Small intestine (tissue), 7 donors: Measurements from ENCODE around the gene CCR4. TPM values are rescaled to one million over a fixed set of nuclear protein-coding genes. Genes with fewer than 3 reads are reported as not detected.
"Not testable (repeated sequence)": the region's sequence is repeated elsewhere in the genome, so short reads cannot be mapped to it uniquely, and the experiment has no call there.

Source experiments
- DNase-seq, 2 donors: peaks; one replicate each; pipeline versions ENCODE4 v3.0.0 to v3.0.0-alpha.2; 2013
- FAIRE-seq: peaks from 2 replicates; lab custom pipeline; 2012; peaks lifted over from hg19 to GRCh38; lab: Jason Lieb, UNC
- H3K27ac ChIP-seq, 3 donors: one replicate each; pipeline ENCODE4 v1.5.1; 2013; ENCODE audit warnings: low read length in 2 of 3, mild to moderate bottlenecking in 2 of 3, control low read depth in 1 of 3, inconsistent platforms in 1 of 3, low read depth in 1 of 3, moderate library complexity in 1 of 3
- H3K27me3 ChIP-seq, 3 donors: one replicate each; pipeline ENCODE4 v1.6.1; 2013; ENCODE audit warnings: low read length in 3 of 3, inconsistent platforms in 1 of 3; ENCODE audit not compliant: control insufficient read depth in 3 of 3, insufficient read depth in 3 of 3
- H3K36me3 ChIP-seq, 3 donors: one replicate each; pipeline ENCODE4 v1.6.1; 2013; ENCODE audit warnings: low read length in 3 of 3, inconsistent platforms in 1 of 3, low read depth in 1 of 3, mild to moderate bottlenecking in 1 of 3, moderate library complexity in 1 of 3; ENCODE audit not compliant: control insufficient read depth in 3 of 3, insufficient read depth in 2 of 3
- H3K4me1 ChIP-seq, 3 donors: one replicate each; pipeline ENCODE4 v1.6.1; 2013; ENCODE audit warnings: low read length in 2 of 3, inconsistent platforms in 1 of 3, low read depth in 1 of 3, mild to moderate bottlenecking in 1 of 3, moderate library complexity in 1 of 3; ENCODE audit not compliant: control insufficient read depth in 3 of 3, insufficient read depth in 2 of 3
- H3K4me3 ChIP-seq, 3 donors: one replicate each; pipeline ENCODE4 v1.5.1; 2013; ENCODE audit warnings: low read length in 3 of 3, control low read depth in 1 of 3, inconsistent platforms in 1 of 3, low read depth in 1 of 3, mild to moderate bottlenecking in 1 of 3, moderate library complexity in 1 of 3
- H3K9me3 ChIP-seq, 2 donors: one replicate each; pipeline ENCODE4 v1.6.1; 2013; ENCODE audit warnings: low read depth in 1 of 2, low read length in 1 of 2; ENCODE audit not compliant: control insufficient read depth in 2 of 2, insufficient read depth in 1 of 2
- WGBS, 3 donors: extraction: QIAGEN DNeasy Blood & Tissue Kit; methylation state at CpG; one replicate each; pipeline ENCODE4 v1.1.7; 2013; 5-methylcytosine and 5-hydroxymethylcytosine counted together
- polyA plus RNA-seq, 4 donors: library from polyadenylated mRNA; stranded (reverse) in 3 of 4; unstranded in 1 of 4; fragments of 200-250 nt in 3 of 4; fragments of 120-200 nt in 1 of 4; gene quantifications; one replicate each; pipeline versions ENCODE4 v1.2.1 to v1.2.3, GENCODE V29; 2013
- donor health status: healthy with polysubstance abuse.
- donor health status: control.
- donor health status: control.
- donor health status: Bipolar disorder and iron deficiency.
- donor health status: healthy.

CCR4 gene
- polyA plus RNA-seq, 4 donors, result 0.16 to 0.38 TPM; not detected in 2

- FAIRE-seq (no peak), DNase-seq (no peak)
- no peaks in the 10 kb centered on the region for H3K4me1 ChIP-seq
- 78 to 94% (median 89%) methylated on average over 14 of the region's 14 CpGs for WGBS, 3 donors
- H3K4me3 ChIP-seq, result no peak overlapping the region
- H3K36me3 ChIP-seq, result no peaks in the 10 kb centered on the region
- no peaks in the 10 kb centered on the region for H3K9me3 ChIP-seq
- no peak overlapping the region for H3K27ac ChIP-seq
- H3K27me3 ChIP-seq, result no peaks in the 10 kb centered on the region
These were observed 5.5 kb downstream of the CCR4 start for GRCh38 chr3:32956750-32957570.

- Histone ChIP-seq H3K27me3 (no peaks in the 10 kb centered on the region), H3K4me3 (no peak overlapping the region), H3K9me3 (no peaks in the 10 kb centered on the region), H3K4me1 (no peaks in the 10 kb centered on the region), H3K36me3 (no peaks in the 10 kb centered on the region), H3K27ac (no peak overlapping the region)
- DNase-seq (no peak), FAIRE-seq (no peak)
- 87 to 90% (median 89%) methylated on average over 5 of the region's 5 CpGs for WGBS, 3 donors
These were observed 7.1 kb downstream of the CCR4 start for GRCh38 chr3:32958509-32958908.

GRCh38 chr3:32959371-32959770 lies 7.9 kb downstream of the CCR4 start:
- Histone ChIP-seq H3K9me3 (no peaks in the 10 kb centered on the region), H3K27ac (no peak overlapping the region), H3K36me3 (no peaks in the 10 kb centered on the region), H3K27me3 (no peaks in the 10 kb centered on the region), H3K4me3 (no peak overlapping the region), H3K4me1 (no peaks in the 10 kb centered on the region)
- WGBS, 3 donors, result 57 to 66% (median 59%) methylated on average over 3 of the region's 3 CpGs
- DNase-seq (no peak), FAIRE-seq (no peak)

GRCh38 chr3:32960404-32961170 lies 9.1 kb downstream of the CCR4 start:
- no peak for FAIRE-seq
- WGBS, 3 donors, result 64 to 72% (median 70%) methylated on average over 4 of the region's 4 CpGs
- H3K27ac ChIP-seq, result no peak overlapping the region

GRCh38 chr3:32961189-32961715 lies 9.8 kb downstream of the CCR4 start:
- peaks cover 2 to 12% of the 10 kb centered on the region in 2 donors for H3K9me3 ChIP-seq
- H3K36me3 ChIP-seq, result no peaks in the 10 kb centered on the region
- no peak overlapping the region for H3K4me3 ChIP-seq
- DNase-seq (no peak), FAIRE-seq (no peak)
- H3K27ac ChIP-seq, result no peak overlapping the region
- H3K27me3 ChIP-seq, result no peaks in the 10 kb centered on the region
- no peaks in the 10 kb centered on the region for H3K4me1 ChIP-seq
- 74 to 92% (median 87%) methylated on average over 5 of the region's 5 CpGs for WGBS, 3 donors

More at GRCh38 chr3:32960404-32961170, 9.1 kb downstream of the CCR4 start:
- no peaks in the 10 kb centered on the region for H3K27me3 ChIP-seq
- no peak for DNase-seq
- peaks cover 0 to 6% of the 10 kb centered on the region in 2 donors for H3K9me3 ChIP-seq
- no peaks in the 10 kb centered on the region for H3K36me3 ChIP-seq
- H3K4me3 ChIP-seq, result no peak overlapping the region
- no peaks in the 10 kb centered on the region for H3K4me1 ChIP-seq

GRCh38 chr3:32963871-32964270 lies 12.4 kb downstream of the CCR4 start:
- FAIRE-seq (no peak), DNase-seq (no peak)
- Histone ChIP-seq H3K36me3 (no peaks in the 10 kb centered on the region), H3K4me3 (no peak overlapping the region), H3K9me3 (peaks cover 2 to 16% of the 10 kb centered on the region in 2 donors), H3K27ac (no peak overlapping the region), H3K27me3 (no peaks in the 10 kb centered on the region), H3K4me1 (peaks cover 0 to 4% (median 0%) of the 10 kb centered on the region in 3 donors)
- WGBS, 3 donors, result 85 to 94% (median 85%) methylated on average over 3 of the region's 3 CpGs

GRCh38 chr3:32964781-32965180 lies 13.3 kb downstream of the CCR4 start:
- WGBS, 3 donors, result 59 to 85% (median 69%) methylated on average over 2 of the region's 2 CpGs
- FAIRE-seq, DNase-seq, H3K4me1 ChIP-seq, H3K27ac ChIP-seq, H3K36me3 ChIP-seq, H3K27me3 ChIP-seq, H3K4me3 ChIP-seq: not testable (repeated sequence)
- H3K9me3 ChIP-seq, result peaks cover 2 to 16% of the 10 kb centered on the region in 2 donors

GRCh38 chr3:32965617-32966213 lies 14.3 kb downstream of the CCR4 start:
- 85 to 91% (median 89%) methylated on average over 2 of the region's 2 CpGs for WGBS, 3 donors
- H3K36me3 ChIP-seq, result not testable (repeated sequence)

More at GRCh38 chr3:32965617-32966213, 14.3 kb downstream of the CCR4 start:
- not testable (repeated sequence) for H3K4me3 ChIP-seq, H3K27me3 ChIP-seq, H3K4me1 ChIP-seq, FAIRE-seq, H3K27ac ChIP-seq, DNase-seq
- peaks cover 2 to 16% of the 10 kb centered on the region in 2 donors for H3K9me3 ChIP-seq
